DMS79 treated with DMSO at 0.1 percent for 48 hours (cell line): ENCODE data around the gene GRIK4.
A peak's percentile ranks its signal among the peaks of the same experiment; 100 is the strongest.
"Not testable (repeated sequence)": the region's sequence is repeated elsewhere in the genome, so short reads cannot be mapped to it uniquely, and the experiment has no call there.

Experiments used
- DNase-seq: peaks from one replicate; lab custom pipeline; 2025; lab: John Stamatoyannopoulos, UW

Gene GRIK4

DNA sequence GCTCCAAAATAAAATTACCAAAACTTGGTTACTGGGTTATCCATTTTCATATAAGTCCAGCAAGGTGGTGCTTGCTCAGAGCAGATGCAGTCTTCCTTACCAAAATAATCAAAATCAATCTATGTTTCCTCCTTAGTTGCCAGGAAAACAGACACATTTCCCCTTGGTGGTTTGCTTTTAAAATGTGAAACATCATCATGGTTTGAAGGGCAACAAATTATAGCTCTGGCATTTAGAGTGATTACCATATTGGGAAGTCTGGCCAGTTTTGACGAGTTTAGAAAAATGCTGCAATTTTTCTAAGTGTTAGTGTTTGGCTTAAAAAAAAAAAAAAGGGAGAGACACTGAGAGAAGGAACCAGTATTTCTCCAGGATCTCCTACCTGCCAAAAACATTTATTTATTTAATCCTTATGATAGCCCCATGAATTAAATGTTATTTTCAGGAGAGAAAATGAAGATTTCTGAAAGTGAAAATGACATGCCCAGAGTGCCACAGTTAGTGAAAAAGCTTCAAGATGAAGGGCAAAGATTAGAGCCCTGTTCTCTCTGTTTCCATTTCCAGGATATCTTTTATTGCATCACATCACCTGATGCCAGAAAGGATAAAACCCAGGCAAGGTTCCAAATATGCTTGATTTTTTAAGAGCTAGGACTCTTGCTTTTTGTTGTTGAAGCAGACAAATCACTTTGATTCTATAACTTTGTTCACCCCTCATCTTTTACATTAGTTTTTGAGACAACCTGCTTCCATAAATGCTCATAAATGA lies 482.7 kb downstream of the GRIK4 start:
- no peak for DNase-seq

- no peak for DNase-seq
These were observed 483.6 kb downstream of the GRIK4 start for GRCh38 chr11:120995184-120995583.

DNA sequence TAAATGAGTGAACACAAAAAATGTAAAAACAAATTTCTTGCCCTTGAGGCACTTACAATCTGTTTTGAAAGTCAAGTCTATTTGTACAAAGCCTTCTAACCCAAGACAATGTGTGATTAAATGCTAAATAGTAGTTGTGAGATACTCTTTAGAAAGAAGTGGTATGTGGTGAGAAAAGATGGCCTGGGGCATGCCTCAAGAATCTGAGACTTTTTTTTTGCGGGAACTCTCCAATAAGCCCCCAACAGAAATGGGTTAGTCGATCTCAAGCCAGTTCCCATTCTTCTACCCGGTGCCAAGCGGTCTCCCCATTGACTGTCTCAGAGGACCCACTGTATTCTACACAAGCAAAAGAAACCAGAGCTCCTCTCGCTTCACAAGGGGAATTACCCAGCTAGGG lies 485.4 kb downstream of the GRIK4 start:
- DNase-seq: no peak

GRCh38 chr11:120998581-120998980 lies 487.0 kb downstream of the GRIK4 start:
- DNase-seq: no peak

- no peak for DNase-seq
These were observed 492.8 kb downstream of the GRIK4 start for GRCh38 chr11:121004206-121004840.

DNA sequence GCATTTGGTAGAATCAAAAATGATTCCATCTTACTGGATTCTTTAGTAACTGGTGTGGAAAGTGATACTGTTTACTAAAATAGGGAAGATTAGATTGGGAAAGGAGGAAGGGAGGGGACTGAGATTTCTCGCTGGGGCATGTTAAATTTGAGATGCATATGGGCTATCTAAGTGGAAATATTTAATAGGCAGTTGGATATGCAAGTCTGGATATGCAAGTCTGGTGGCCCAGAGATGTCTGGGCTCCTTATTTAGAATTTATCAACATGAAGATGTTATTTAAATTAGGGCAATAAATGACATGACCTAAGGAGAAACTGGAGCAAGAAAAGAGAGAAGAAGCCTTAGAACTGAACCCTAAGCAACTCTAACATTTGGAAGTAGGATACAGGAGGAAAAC lies 495.4 kb downstream of the GRIK4 start:
- DNase-seq: no peak

- DNase-seq: no peak
These were observed 497.0 kb downstream of the GRIK4 start for GRCh38 chr11:121008551-121008950.

DNA sequence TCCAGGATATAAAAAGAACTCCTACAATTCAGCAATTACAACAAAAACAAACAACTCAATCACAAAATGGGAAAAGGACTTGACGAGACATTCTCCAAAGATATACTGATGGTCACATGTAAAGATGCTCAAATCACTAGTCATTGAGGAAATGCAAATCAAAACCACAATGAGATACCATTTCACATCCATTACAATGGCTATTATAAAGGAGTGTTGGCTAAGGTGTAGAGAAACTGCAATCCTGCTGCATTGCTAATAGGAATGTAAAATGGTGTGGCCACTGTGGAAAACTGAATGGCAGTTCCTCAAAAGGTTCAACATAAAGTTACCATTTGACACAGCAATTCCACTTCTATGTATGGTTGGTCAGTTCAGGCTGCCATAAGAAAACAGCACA lies 500.5 kb downstream of the GRIK4 start:
- no peak for DNase-seq

DNA sequence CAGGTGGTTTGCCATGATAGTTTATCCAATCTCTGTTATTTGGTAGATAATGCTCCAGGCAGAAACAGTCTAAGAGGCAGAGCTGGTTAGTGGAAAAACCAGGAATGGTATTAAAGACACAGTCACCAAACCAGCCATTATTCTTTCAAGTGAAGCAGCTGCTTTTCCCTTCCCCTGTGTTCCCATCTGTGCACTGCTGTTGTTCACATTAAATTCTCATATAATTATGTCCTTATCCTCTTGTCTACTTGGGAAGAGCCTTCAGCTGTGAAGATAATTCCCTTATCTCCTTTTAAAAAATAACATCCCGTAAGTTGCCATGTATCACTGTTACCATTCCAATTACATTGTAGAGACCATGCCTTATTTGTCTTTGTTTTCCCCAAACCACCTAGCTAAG lies 507.2 kb downstream of the GRIK4 start:
- no peak for DNase-seq

DNA sequence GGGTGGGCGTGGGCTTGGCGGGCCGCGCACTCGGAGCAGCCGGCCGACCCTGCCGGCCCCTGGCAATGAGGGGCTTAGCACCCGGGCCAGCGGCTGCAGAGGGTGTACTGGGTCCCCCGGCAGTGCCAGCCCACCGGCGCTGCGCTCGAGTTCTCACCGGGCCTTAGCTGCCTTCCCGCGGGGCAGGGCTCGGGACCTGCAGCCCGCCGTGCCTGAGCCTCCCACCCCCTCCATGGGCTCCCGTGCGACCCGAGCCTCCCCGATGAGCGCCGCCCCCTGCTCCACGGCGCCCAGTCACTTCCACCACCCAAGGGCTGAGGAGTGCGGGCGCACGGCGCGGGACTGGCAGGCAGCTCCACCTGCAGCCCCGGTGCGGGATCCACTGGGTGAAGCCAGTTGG lies 510.2 kb downstream of the GRIK4 start:
- not testable (repeated sequence) for DNase-seq

GRCh38 chr11:121023848-121024751 lies 512.6 kb downstream of the GRIK4 start, which contains the start of gene TBCEL:
TBCEL (plus strand) TSS chr11:121024102; CDS start chr11:121045691, 21,589 bp downstream.
- DNase-seq: peak; percentile 91

DNA sequence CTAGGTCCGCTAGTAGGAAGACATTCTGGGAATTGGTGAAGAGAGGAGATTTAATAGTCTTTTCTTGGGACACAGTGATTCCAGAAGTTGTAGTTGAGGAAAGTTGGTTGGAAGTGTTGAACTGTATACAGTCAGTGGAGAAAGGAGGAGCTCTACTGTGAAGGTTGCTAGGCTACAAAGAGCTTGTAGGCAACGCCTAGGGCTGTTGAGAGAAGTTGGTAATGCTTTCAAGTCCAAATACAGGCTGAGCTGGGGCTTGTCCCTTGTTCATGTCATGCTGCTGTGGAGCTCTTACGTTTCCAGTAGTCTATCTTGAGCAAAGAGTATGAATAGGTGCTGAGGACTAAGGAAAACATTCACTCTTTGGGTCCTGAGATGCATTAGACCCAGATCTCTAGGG lies 513.4 kb downstream of the GRIK4 start:
- DNase-seq: peak; percentile 51

DNA sequence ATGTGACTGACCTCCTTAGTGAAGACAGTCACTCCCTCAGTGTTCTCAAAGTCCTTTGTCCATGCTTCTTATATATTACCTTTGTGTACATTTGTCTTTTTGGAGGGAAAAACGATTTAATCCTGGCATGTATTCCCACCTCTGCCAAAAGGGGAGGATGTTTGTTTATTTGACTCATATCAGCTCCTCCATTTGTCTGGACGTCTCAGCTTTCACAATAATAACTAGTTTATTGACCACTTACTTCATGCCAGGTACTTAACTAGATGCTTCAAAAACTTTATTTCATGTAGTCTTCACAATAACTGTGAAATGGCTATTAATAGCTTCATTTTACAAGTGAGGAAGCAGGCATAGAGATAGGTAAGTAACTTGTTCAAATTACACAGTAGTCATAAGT lies 517.6 kb downstream of the GRIK4 start:
- DNase-seq: no peak

- no peak for DNase-seq
These were observed 518.4 kb downstream of the GRIK4 start for GRCh38 chr11:121029813-121030445.

GRCh38 chr11:121031167-121031566 lies 519.6 kb downstream of the GRIK4 start:
- no peak for DNase-seq

DNA sequence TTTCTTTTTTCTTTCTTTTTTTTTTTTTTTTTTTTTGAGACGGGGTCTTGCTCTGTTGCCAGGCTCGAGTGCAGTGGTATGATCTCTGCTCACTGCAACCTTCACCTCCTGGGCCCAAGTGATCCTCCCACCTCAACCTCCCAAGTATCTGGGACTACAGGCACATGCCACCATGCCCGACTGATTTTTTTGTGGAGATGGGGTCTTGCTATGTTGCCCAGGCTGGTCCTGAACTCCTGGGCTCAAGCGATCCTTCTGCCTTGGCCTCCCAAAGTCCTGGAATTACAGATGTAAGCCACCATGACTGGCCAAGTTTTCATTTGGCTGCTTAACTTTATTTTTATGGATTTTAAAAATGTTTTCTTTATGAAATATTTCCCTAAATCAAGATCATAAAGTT lies 520.1 kb downstream of the GRIK4 start:
- DNase-seq: not testable (repeated sequence)

GRCh38 chr11:121032546-121032945 lies 521.0 kb downstream of the GRIK4 start:
- DNase-seq: peak; percentile 30

DNA sequence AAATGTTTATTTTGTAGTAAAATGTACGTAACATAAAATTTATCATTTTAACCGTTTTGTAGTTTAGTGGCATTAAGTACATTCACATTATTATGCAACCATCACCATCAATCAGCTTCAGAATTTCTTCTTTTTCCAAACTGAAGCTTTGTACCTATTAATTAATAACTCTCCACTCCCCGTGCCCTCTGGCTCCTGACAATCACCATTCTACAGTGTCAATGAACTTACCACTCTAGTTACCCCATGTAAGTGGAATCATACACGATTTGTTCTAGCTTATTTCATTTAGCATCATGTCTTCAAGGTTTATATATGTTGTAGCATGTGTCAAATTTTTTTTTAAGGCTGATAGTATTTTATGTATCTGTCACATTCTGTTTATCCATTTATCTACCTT lies 522.1 kb downstream of the GRIK4 start:
- DNase-seq: no peak

DNA sequence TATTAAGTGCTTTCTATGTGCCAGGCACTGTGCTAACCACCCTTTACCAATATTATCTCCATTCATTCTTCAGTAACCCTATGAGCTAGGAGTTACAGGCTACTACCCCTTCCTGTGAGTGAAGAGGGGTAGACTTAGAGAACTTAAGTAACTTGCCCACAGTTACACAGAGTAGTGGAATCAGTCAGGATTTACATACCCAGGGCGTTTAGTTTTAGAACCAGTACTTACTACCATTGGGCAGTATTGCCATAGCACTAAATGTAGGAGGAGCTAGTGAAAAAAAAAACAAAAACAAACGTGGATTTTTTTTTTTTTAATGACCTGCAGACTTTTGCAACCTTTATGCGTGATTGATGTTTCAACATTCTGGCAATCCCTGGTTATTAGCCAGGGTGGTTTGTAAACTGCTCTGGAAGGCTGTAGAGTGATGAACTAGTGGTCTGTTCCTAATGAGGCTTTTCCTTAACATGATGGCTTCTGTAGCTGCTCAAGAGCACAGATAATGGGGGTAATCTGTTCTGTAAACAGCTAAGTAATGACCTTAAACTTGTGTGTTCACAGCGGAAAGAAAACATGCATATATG lies 523.7 kb downstream of the GRIK4 start:
- peak; percentile 33 for DNase-seq

GRCh38 chr11:121035780-121036179 lies 524.2 kb downstream of the GRIK4 start:
- DNase-seq: no peak

DNA sequence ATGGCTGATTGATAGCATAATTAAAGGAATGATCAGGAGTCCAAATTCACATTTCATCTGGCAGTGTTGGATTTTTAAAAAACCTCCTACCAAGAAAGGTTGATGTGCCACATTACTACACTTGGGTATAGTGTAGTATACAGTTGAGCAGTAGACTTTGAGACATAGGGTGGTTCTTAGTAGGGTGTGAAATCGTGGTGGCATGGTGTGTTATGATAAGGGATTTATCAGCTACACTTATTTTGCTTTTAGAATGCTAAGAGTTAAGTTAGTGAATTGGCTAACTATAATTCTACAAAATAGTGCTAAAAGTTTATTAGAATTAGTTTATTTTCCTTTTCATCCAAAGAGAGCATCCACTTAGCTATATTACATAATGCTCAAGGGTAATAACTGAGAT lies 525.5 kb downstream of the GRIK4 start:
- DNase-seq: no peak
